ENCODE results near the gene KCNJ15.

- TF ChIP-seq KLF6 (CRISPR knock-in tag; IDR thresholded peaks at IDR 0.05) = no peak
- no peak for TF ChIP-seq ZNF142 (CRISPR knock-in tag; IDR thresholded peaks at IDR 0.05)
- no peak for TF ChIP-seq ELF4 (CRISPR knock-in tag; IDR thresholded peaks at IDR 0.05; ENCODE audit: borderline replicate concordance)
- no peak for TF ChIP-seq POLR2A (IDR thresholded peaks at IDR 0.05; ENCODE audit: insufficient read depth in 1 of 2, low read depth in 2 of 2, low read length in 2 of 2)
- no peak for TF ChIP-seq HNRNPK (IDR thresholded peaks at IDR 0.05; ENCODE audit: low read depth, low read length, poor library complexity, severe bottlenecking)
- TF ChIP-seq RNF2 (conservative IDR thresholded peaks at IDR 0.05; ENCODE audit: low read depth) = no peak
- TF ChIP-seq SP1 (IDR thresholded peaks at IDR 0.05) = no peak
- no peak for TF ChIP-seq SP1 (CRISPR knock-in tag; IDR thresholded peaks at IDR 0.05)
- no peak for TF ChIP-seq RBAK (CRISPR knock-in tag; IDR thresholded peaks at IDR 0.05)
- no peak for TF ChIP-seq POLR2AphosphoS5 (IDR thresholded peaks at IDR 0.05; ENCODE audit: low read depth, low read length)
- no peak for TF ChIP-seq HMG20B (CRISPR knock-in tag; conservative IDR thresholded peaks at IDR 0.05)
- TF ChIP-seq STAT5B (CRISPR knock-in tag; IDR thresholded peaks at IDR 0.05) = no peak
- TF ChIP-seq SMAD1 (CRISPR knock-in tag; IDR thresholded peaks at IDR 0.05; ENCODE audit: borderline replicate concordance, low read depth) = no peak
- TF ChIP-seq CTCF (CRISPR knock-in tag; IDR thresholded peaks at IDR 0.05) = no peak
- TF ChIP-seq JUND (CRISPR knock-in tag; IDR thresholded peaks at IDR 0.05) = no peak
Measured at GRCh38 chr21:38341546-38342012, 84.8 kb downstream of the KCNJ15 start.
